Activated B cell treated with CpG ODN at 0.5 μM for 24 hours (primary cell): Measurements from ENCODE around the gene TBL3. TPM values are rescaled to one million over a fixed set of nuclear protein-coding genes. Genes with fewer than 3 reads are reported as not detected.

Experiments
- ATAC-seq: fragments of 200-7000 bp; cut with Tn5 transposase; one replicate; pipeline ENCODE4 v1.10.0; 2021; ENCODE audit warnings: low read depth, mild to moderate bottlenecking, moderate library complexity
- CTCF ChIA-PET: fragments of 350-600 bp; sonication (Branson Sonifier 250); formaldehyde crosslinking; loops from one replicate; lab custom pipeline; 2021; ENCODE audit warnings: antibody characterized with exemption; lab: Charles Lee
- POLR2A ChIA-PET: fragments of 350-600 bp; sonication (Branson Sonifier 250); formaldehyde crosslinking; loops from one replicate; lab custom pipeline; 2021; ENCODE audit warnings: antibody characterized with exemption; lab: Charles Lee
- DNase-seq: peaks from one replicate; pipeline ENCODE4 v3.0.0; 2022
- H3K27ac Mint-ChIP-seq: one replicate; pipeline ENCODE4 v1.8.0; 2020; ENCODE audit warnings: mixed read lengths
- H3K27me3 Mint-ChIP-seq: one replicate; pipeline ENCODE4 v1.8.0; 2021; ENCODE audit warnings: mixed read lengths
- H3K36me3 Mint-ChIP-seq: one replicate; pipeline ENCODE4 v1.8.0; 2021; ENCODE audit warnings: low read depth, mixed read lengths
- H3K4me1 Mint-ChIP-seq: one replicate; pipeline ENCODE4 v1.8.0; 2021; ENCODE audit warnings: mixed read lengths
- H3K4me3 Mint-ChIP-seq: one replicate; pipeline ENCODE4 v1.8.0; 2020; ENCODE audit warnings: mild to moderate bottlenecking, mixed read lengths
- H3K9me3 Mint-ChIP-seq: one replicate; pipeline ENCODE4 v1.8.0; 2020; ENCODE audit warnings: mixed read lengths
- intact Hi-C: fragments of 100-400 bp; cut with micrococcal nuclease; formaldehyde crosslinking; loops from one replicate; pipeline ENCODE4 v1.15.1; 2024
- total RNA-seq: library from RNA; stranded (reverse); gene quantifications from 2 replicates; pipeline ENCODE4 v1.2.3, GENCODE V29; 2022
- TF ChIP-seq, protein P1 (sequence below): fragments of 200-600 bp; IDR thresholded peaks from one replicate; pipeline ENCODE4 v1.8.0; 2022; ENCODE audit warnings: antibody characterized with exemption, mild to moderate bottlenecking

Gene TBL3
- total RNA-seq, 1 donor from 2014 or later: 44.2 TPM

DNA sequence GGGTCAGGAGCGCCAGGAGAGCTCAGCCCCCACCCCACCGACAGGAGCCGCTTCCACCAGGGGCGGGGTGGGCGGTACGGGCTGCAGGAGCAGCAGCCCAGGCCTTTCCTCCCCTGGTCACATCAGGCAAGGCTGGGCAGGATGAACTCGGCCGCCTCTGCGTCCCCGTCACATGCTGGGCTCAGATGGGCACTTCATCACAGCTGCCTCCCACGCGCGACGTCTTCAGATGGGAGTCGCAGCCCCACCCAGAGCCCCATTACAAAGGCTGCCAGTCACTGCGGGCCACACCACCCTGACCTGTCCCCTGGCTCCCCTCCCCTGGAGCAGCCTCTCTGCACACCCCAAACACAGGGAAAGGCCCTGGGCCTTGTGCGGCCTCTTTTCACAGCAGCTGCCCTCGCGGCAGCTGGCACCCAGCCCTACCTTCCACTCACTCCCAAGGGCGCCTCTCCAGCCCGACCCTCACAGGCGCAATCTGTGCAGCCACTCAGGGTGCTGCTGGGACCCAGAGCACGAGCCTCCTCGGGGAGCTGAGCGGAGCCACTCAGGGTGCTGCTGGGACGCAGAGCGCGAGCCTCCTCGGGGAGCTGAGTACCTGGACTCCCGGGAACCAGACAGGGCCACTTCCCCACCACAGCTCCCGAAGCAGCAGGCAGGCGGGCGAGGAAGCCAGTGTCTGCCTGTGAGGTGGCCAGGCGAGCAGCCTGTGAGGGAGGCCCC, 33.1 kb downstream of the TBL3 start:
- Mint-ChIP-seq H3K36me3 (peaks cover 34% of the 10 kb centered on the region), H3K4me1 (peaks cover 41% of the 10 kb centered on the region), H3K27me3 (no peaks in the 10 kb centered on the region), H3K27ac (no peak overlapping the region), H3K9me3 (no peaks in the 10 kb centered on the region), H3K4me3 (no peak overlapping the region)
- TF ChIP-seq, protein P1, sequence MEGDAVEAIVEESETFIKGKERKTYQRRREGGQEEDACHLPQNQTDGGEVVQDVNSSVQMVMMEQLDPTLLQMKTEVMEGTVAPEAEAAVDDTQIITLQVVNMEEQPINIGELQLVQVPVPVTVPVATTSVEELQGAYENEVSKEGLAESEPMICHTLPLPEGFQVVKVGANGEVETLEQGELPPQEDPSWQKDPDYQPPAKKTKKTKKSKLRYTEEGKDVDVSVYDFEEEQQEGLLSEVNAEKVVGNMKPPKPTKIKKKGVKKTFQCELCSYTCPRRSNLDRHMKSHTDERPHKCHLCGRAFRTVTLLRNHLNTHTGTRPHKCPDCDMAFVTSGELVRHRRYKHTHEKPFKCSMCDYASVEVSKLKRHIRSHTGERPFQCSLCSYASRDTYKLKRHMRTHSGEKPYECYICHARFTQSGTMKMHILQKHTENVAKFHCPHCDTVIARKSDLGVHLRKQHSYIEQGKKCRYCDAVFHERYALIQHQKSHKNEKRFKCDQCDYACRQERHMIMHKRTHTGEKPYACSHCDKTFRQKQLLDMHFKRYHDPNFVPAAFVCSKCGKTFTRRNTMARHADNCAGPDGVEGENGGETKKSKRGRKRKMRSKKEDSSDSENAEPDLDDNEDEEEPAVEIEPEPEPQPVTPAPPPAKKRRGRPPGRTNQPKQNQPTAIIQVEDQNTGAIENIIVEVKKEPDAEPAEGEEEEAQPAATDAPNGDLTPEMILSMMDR: no peak
- ChIA-PET POLR2A (interaction anchor here (0.9 to 3.3 kb wide), 5 partner anchors 14 to 149 kb away, joined by 4 to 36 read pairs (median 16); partner anchors contain the start of genes RAB26, RPS2 and TRAF7), CTCF (interaction anchor here (0.7 to 3.0 kb wide), 10 partner anchors 10 to 482 kb away, joined by 3 to 25 read pairs (median 4); partner anchors contain the start of genes ECI1, NPW, NTHL1 and TRAF7)
- DNase-seq (no peak), ATAC-seq (no peak)
- intact Hi-C loops: loop anchor here (1.0 to 5.0 kb wide), 5 partner anchors 13 to 677 kb away; partner anchors contain the start of genes KCTD5 and MLST8

DNA sequence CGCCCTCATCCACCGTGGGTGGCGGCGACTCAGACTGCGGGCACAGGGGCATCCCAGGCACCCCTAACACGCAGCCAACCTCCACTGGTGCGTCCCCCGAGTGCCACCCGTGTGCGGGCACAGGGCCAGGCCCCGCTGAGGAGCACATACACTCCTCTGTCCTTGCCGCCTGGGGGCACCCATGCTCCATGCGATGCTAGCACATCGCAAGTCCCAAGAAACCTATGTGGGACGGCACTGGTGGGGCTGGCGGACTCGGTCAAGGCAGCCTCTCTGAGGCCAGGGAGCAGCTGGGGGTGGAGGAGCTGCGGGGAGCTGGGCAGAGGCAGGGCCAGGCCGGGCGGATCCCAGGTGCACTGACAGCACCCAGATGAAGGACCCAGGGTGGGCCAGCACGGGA, 33.8 kb downstream of the TBL3 start:
- no peak for DNase-seq
- no peak overlapping the region for H3K4me3 Mint-ChIP-seq
- TF ChIP-seq, protein P1: no peak
- intact Hi-C loops: loop anchor here (5.0 kb wide), 2 partner anchors 202 to 677 kb away; partner anchors contain the start of genes KCTD5 and MLST8
- peaks cover 47% of the 10 kb centered on the region for H3K4me1 Mint-ChIP-seq
- H3K9me3 Mint-ChIP-seq: no peaks in the 10 kb centered on the region
- ChIA-PET CTCF (interaction anchor here (1.0 kb wide), 1 partner anchor 14 kb away, joined by 3 read pairs; no protein-coding TSS in a partner anchor), POLR2A (interaction anchor here (0.6 to 3.3 kb wide), 4 partner anchors 14 to 295 kb away, joined by 6 to 36 read pairs (median 12); partner anchors contain the start of genes RAB26 and TRAF7)
- H3K27ac Mint-ChIP-seq: no peak overlapping the region
- ATAC-seq: no peak
- H3K27me3 Mint-ChIP-seq: no peaks in the 10 kb centered on the region
- peaks cover 29% of the 10 kb centered on the region for H3K36me3 Mint-ChIP-seq

GRCh38 chr16:2006317-2006716, 34.5 kb downstream of the TBL3 start:
- ATAC-seq: no peak
- H3K9me3 Mint-ChIP-seq: no peaks in the 10 kb centered on the region
- ChIA-PET POLR2A (interaction anchor here (0.5 kb wide), 1 partner anchor 11 kb away, joined by 3 read pairs; no protein-coding TSS in a partner anchor), CTCF (no interaction called here)
- TF ChIP-seq, protein P1: no peak
- peaks cover 23% of the 10 kb centered on the region for H3K36me3 Mint-ChIP-seq
- no peak overlapping the region for H3K27ac Mint-ChIP-seq
- no peak for DNase-seq
- peaks cover 47% of the 10 kb centered on the region for H3K4me1 Mint-ChIP-seq
- peak overlapping the region; percentile 24 for H3K4me3 Mint-ChIP-seq
- intact Hi-C loops: loop anchor here (5.0 kb wide), 2 partner anchors 201 to 676 kb away; partner anchors contain the start of genes KCTD5 and MLST8
- H3K27me3 Mint-ChIP-seq: no peaks in the 10 kb centered on the region

- peaks cover 17% of the 10 kb centered on the region for H3K36me3 Mint-ChIP-seq
- DNase-seq (no peak), ATAC-seq (no peak)
- intact Hi-C loops: loop anchor here (5.0 kb wide), 2 partner anchors 200 to 675 kb away; partner anchors contain the start of genes KCTD5 and MLST8
- peak overlapping the region; percentile 84 for H3K4me3 Mint-ChIP-seq
- no peak overlapping the region for H3K27ac Mint-ChIP-seq
- H3K27me3 Mint-ChIP-seq: no peaks in the 10 kb centered on the region
- TF ChIP-seq, protein P1: no peak
- H3K4me1 Mint-ChIP-seq: peaks cover 47% of the 10 kb centered on the region
- POLR2A ChIA-PET: interaction anchor here (1.0 to 3.5 kb wide), 4 partner anchors 15 to 147 kb away, joined by 4 to 22 read pairs (median 16); partner anchors contain the start of genes MSRB1, RPS2 and TRAF7
- CTCF ChIA-PET: no interaction called here
- H3K9me3 Mint-ChIP-seq: no peaks in the 10 kb centered on the region
Observed at GRCh38 chr16:2007081-2007836, 35.4 kb downstream of the TBL3 start.
